Heart left ventricle (tissue), 16 donors: ENCODE results near the gene GBP2. TPM values are rescaled to one million over a fixed set of nuclear protein-coding genes. Genes with fewer than 3 reads are reported as not detected.

Source experiments
- ATAC-seq, 4 donors: fragments of 200-7000 bp; cut with Tn5 transposase; one replicate each; pipeline ENCODE4 v1.9.1; 2020 to 2022; ENCODE audit warnings: moderate library complexity in 4 of 4, mild to moderate bottlenecking in 3 of 4, moderate number of reproducible peaks in 1 of 4
- DNase-seq, 5 donors: peaks; one replicate each; pipeline ENCODE4 v3.0.0-alpha.2; 2020
- H3K27ac ChIP-seq, 12 donors: fragments of 200-600 bp; sonication (generic) in 4 of 12; one replicate each; pipeline versions ENCODE4 v1.5.0 to v1.8.0; 2016 to 2022; ENCODE audit warnings: mild to moderate bottlenecking in 2 of 12
- H3K27me3 ChIP-seq, 9 donors: fragments of 200-600 bp; sonication (generic) in 2 of 9; one replicate each; pipeline versions ENCODE4 v1.5.1 to v1.8.0; 2016 to 2022; ENCODE audit warnings: mild to moderate bottlenecking in 3 of 9
- H3K36me3 ChIP-seq, 9 donors: fragments of 200-600 bp; sonication (generic) in 2 of 9; one replicate each; pipeline versions ENCODE4 v1.5.0 to v1.8.0; 2018 to 2022; ENCODE audit warnings: mild to moderate bottlenecking in 2 of 9
- H3K4me1 ChIP-seq, 12 donors: fragments of 200-600 bp; sonication (generic) in 4 of 12; one replicate each; pipeline versions ENCODE4 v1.5.0 to v1.8.0; 2016 to 2022; ENCODE audit warnings: mild to moderate bottlenecking in 3 of 12
- H3K4me3 ChIP-seq, 12 donors: fragments of 200-600 bp; sonication (generic) in 4 of 12; one replicate each; pipeline versions ENCODE4 v1.5.0 to v1.8.0; 2017 to 2022; ENCODE audit warnings: mild to moderate bottlenecking in 9 of 12, moderate library complexity in 4 of 12
- H3K9me3 ChIP-seq, 12 donors: fragments of 200-600 bp; sonication (generic) in 4 of 12; one replicate each; pipeline versions ENCODE4 v1.5.0 to v1.8.0; 2016 to 2022; ENCODE audit warnings: mild to moderate bottlenecking in 1 of 12
- CTCF ChIP-seq, 12 donors: fragments of 200-600 bp; sonication (generic) in 4 of 12; IDR thresholded peaks; one replicate each; pipeline versions ENCODE4 v1.5.0 to v1.8.0; 2018 to 2022; ENCODE audit warnings: antibody characterized with exemption in 12 of 12, mild to moderate bottlenecking in 5 of 12
- POLR2A ChIP-seq, 2 donors: fragments of 450-650 bp; IDR thresholded peaks; one replicate each; pipeline ENCODE4 v1.6.1; 2017; ENCODE audit warnings: antibody characterized with exemption in 2 of 2, mild to moderate bottlenecking in 2 of 2, moderate library complexity in 2 of 2
- WGBS, 4 donors: extraction: QIAGEN DNeasy Blood & Tissue Kit in 2 of 4; methylation state at CpG; one replicate each; pipeline versions ENCODE4 v1.1.5 to v1.1.7; 2013 to 2018; 5-methylcytosine and 5-hydroxymethylcytosine counted together
- intact Hi-C, 10 donors: fragments of 100-400 bp; cut with DNase I; formaldehyde crosslinking; loops; one replicate each; pipeline versions ENCODE4 v1.11.1 to v1.14.2; 2022
- long read RNA-seq, 3 donors: library from polyadenylated mRNA; unstranded; transcript quantifications; one replicate each; pipeline ENCODE4 v2.0.0, GENCODE V29; 2020 to 2021
- polyA plus RNA-seq, 2 donors: library from polyadenylated mRNA; stranded (reverse); fragments of 200-250 nt; gene quantifications; one replicate each; pipeline ENCODE4 v1.2.3, GENCODE V29; 2013
- total RNA-seq, 9 donors: library from RNA; depleted of rRNA in 2 of 9; stranded (reverse); fragments of >200 nt in 2 of 9; fragmentation: NEBNext Ultra II Directional in 3 of 9; extraction: Animal tissue kit (Norgen Biotek cat#: 25700) in 3 of 9; gene quantifications; one replicate each; pipeline versions ENCODE4 v1.1.0 to v1.2.4, GENCODE V29; 2016 to 2023
- donor health status: ischemic (EF 13 %, LVEDD 7.1; RV severe dilation, severe dysfunction).
- donor health status: healthy with polysubstance abuse.
- donor health status: DM: no; HTN: yes; CAD: no.
- donor health status: DM: no; HTN: no; CAD: no.
- donor health status: ischemic (EF 25% LVEDD 6.9; RV normal size, moderate dysfunction).
- donor health status: ischemic (EF 25% LVEDD 5.7; RV mildly dilated, moderate dysfunction).
- donor health status: healthy.
- donor health status: DM: yes; HTN: yes; CAD: no.
- donor health status: ischemic (EF 35%, LVEDD 5.7; RV mildly dilated, moderate dysfunction).
- donor health status: nonischemic (EF 11% LVEDD 7.7; RV severe dilation, severe dysfunction).
- donor health status: DM: yes; HTN: yes; CAD: no.
- donor health status: PGD.
- donor health status: ischemic (EF 29% LVEDD 5.4; RV normal size, mild dysfunction).
- donor health status: nonischemic (EF 23%, LVEDD 6.1; RV moderate dilation, normal function).

The GBP2 gene
- total RNA-seq = 10 to 100 TPM in 8 of 9 donors, 1 to 10 TPM in 1; 6.4 to 86.8 (median 10.9) TPM
- 10 to 100 TPM in 1 of 2 donors, 1 to 10 TPM in 1; 9.9 to 25.1 TPM for polyA plus RNA-seq
- long read RNA-seq, donor 1, transcript GBP2-201 (11 exons, 2,220 nt) = major isoform, 10 of 15 reads
- long read RNA-seq, donor 1, partial matches to known transcripts = 3 of 15 reads
- long read RNA-seq, donor 1, other reads (novel, unspliced or antisense) = 2 of 15 reads
- long read RNA-seq, donor 2, transcript GBP2-201 (11 exons, 2,220 nt) = major isoform, 25 of 38 reads
- long read RNA-seq, donor 2, partial matches to known transcripts = 9 of 38 reads
- long read RNA-seq, donor 2, other reads (novel, unspliced or antisense) = 4 of 38 reads
- long read RNA-seq, donor 3, partial matches to known transcripts = 1 of 6 reads
- long read RNA-seq, donor 3, other reads (novel, unspliced or antisense) = 1 of 6 reads

GRCh38 chr1:89125913-89126580, at the start of gene GBP2:
TSS of gene GBP2 (minus strand) at chr1:89126114. CDS start at chr1:89121966, 4,148 bp downstream.
- Histone ChIP-seq H3K4me3 (peak within 1 kb of the TSS; percentile 24 to 75 (median 54)), H3K9me3 (no peaks in the 10 kb centered on the region), H3K27me3 (no peaks in the 10 kb centered on the region), H3K4me1 (peaks cover 0 to 76% (median 20%) of the 10 kb centered on the region in 12 donors), H3K36me3 (peaks cover 0 to 13% (median 7%) of the 10 kb centered on the region in 9 donors), H3K27ac (peak within 1 kb of the TSS in 11 of 12 donors; percentile 64 to 96 (median 78))
- TF ChIP-seq CTCF (IDR thresholded peaks at IDR 0.05) (no peak), POLR2A (IDR thresholded peaks at IDR 0.05) (peak in 1 of 2 donors; percentile 44)
- ATAC-seq = peak; percentile 40 to 89 (median 88)
- WGBS, 4 donors = 22 to 32% (median 28%) methylated on average over 6 of the region's 6 CpGs
- no peak for DNase-seq
- intact Hi-C loops = no loop called here

GRCh38 chr1:89174491-89174890, 48.6 kb upstream of the GBP2 start:
- no peak for ATAC-seq
- no peak for DNase-seq
- WGBS, 4 donors = 82 to 90% (median 89%) methylated on average over 3 of the region's 3 CpGs
- TF ChIP-seq CTCF (IDR thresholded peaks at IDR 0.05) (no peak), POLR2A (IDR thresholded peaks at IDR 0.05) (no peak)
- Histone ChIP-seq H3K27me3 (no peaks in the 10 kb centered on the region), H3K4me1 (no peaks in the 10 kb centered on the region), H3K9me3 (no peaks in the 10 kb centered on the region), H3K4me3 (no peak overlapping the region), H3K36me3 (no peaks in the 10 kb centered on the region), H3K27ac (no peak overlapping the region)
- intact Hi-C loops = no loop called here

- no peak overlapping the region for H3K27ac ChIP-seq
- H3K36me3 ChIP-seq = no peaks in the 10 kb centered on the region
- no peaks in the 10 kb centered on the region for H3K4me1 ChIP-seq
- intact Hi-C loops = no loop called here
- H3K9me3 ChIP-seq = no peaks in the 10 kb centered on the region
- H3K4me3 ChIP-seq = no peak overlapping the region
- ATAC-seq = no peak
- WGBS, 4 donors = 96 to 98% (median 96%) methylated on average over 4 of the region's 4 CpGs
- DNase-seq = no peak
- no peaks in the 10 kb centered on the region for H3K27me3 ChIP-seq
- no peak for TF ChIP-seq POLR2A (IDR thresholded peaks at IDR 0.05)
- TF ChIP-seq CTCF (IDR thresholded peaks at IDR 0.05) = no peak
Measured at GRCh38 chr1:89172468-89173143, 46.7 kb upstream of the GBP2 start.

- H3K36me3 ChIP-seq = no peaks in the 10 kb centered on the region
- no peaks in the 10 kb centered on the region for H3K4me1 ChIP-seq
- H3K27me3 ChIP-seq = no peaks in the 10 kb centered on the region
- DNase-seq = no peak
- no peak overlapping the region for H3K27ac ChIP-seq
- H3K9me3 ChIP-seq = no peaks in the 10 kb centered on the region
- intact Hi-C loops = no loop called here
- no peak overlapping the region for H3K4me3 ChIP-seq
- TF ChIP-seq POLR2A (IDR thresholded peaks at IDR 0.05) (no peak), CTCF (IDR thresholded peaks at IDR 0.05) (no peak)
- ATAC-seq = no peak
Measured at GRCh38 chr1:89171067-89171438, 45.1 kb upstream of the GBP2 start.
